Liver (tissue), 3 donors: Measurements from ENCODE around the gene BCHE.

Source experiments
- EGR1 ChIP-seq, 2 donors: IDR thresholded peaks; 2 replicates each; pipeline ENCODE4 v1.6.1; 2016 to 2018; ENCODE audit warnings: antibody characterized with exemption in 2 of 2, low read depth in 2 of 2
- FOXA1 ChIP-seq: IDR thresholded peaks from 2 replicates; pipeline ENCODE4 v1.6.1; 2016; ENCODE audit warnings: antibody characterized with exemption
- GABPA ChIP-seq, 2 donors: IDR thresholded peaks in 1 of 2; conservative IDR thresholded peaks in 1 of 2; 2 replicates each; pipeline ENCODE4 v1.6.1; 2016; ENCODE audit warnings: antibody characterized with exemption in 2 of 2, mild to moderate bottlenecking in 1 of 2, moderate library complexity in 1 of 2
- HNF4G ChIP-seq: IDR thresholded peaks from 2 replicates; pipeline ENCODE4 v1.6.1; 2016; ENCODE audit warnings: antibody characterized with exemption
- JUND ChIP-seq, 2 donors: IDR thresholded peaks; 2 replicates each; pipeline ENCODE4 v1.6.1; 2016; ENCODE audit warnings: antibody characterized with exemption in 2 of 2
- RAD21 ChIP-seq, 2 donors: IDR thresholded peaks; 2 replicates each; pipeline ENCODE4 v1.6.1; 2016; ENCODE audit warnings: antibody characterized with exemption in 2 of 2, mild to moderate bottlenecking in 2 of 2
- RXRA ChIP-seq, 2 donors: IDR thresholded peaks; 2 replicates each; pipeline ENCODE4 v1.6.1; 2017 to 2018; ENCODE audit warnings: antibody characterized with exemption in 2 of 2, mild to moderate bottlenecking in 1 of 2
- SP1 ChIP-seq: IDR thresholded peaks from 2 replicates; pipeline ENCODE4 v1.6.1; 2018; ENCODE audit warnings: antibody characterized with exemption, mild to moderate bottlenecking
- TAF1 ChIP-seq: conservative IDR thresholded peaks from 2 replicates; pipeline ENCODE4 v1.6.1; 2016; ENCODE audit warnings: antibody characterized with exemption, mild to moderate bottlenecking
- YY1 ChIP-seq: IDR thresholded peaks from 2 replicates; pipeline ENCODE4 v1.6.1; 2016; ENCODE audit warnings: antibody characterized with exemption, mild to moderate bottlenecking
- TF ChIP-seq, protein P1 (sequence below): fragments of 150-350 bp; IDR thresholded peaks from 2 replicates; pipeline ENCODE4 v1.5.1; 2017; ENCODE audit warnings: improper control_type of control experiment, low read depth, low read length; ENCODE audit not compliant: missing input control
- TF ChIP-seq, protein P2 (sequence below): IDR thresholded peaks from 2 replicates; pipeline ENCODE4 v1.6.1; 2016; ENCODE audit warnings: antibody characterized with exemption
- TF ChIP-seq, protein P3 (sequence below): IDR thresholded peaks from 2 replicates; pipeline ENCODE4 v1.6.1; 2016; ENCODE audit warnings: antibody characterized with exemption
- TF ChIP-seq, protein P4 (sequence below): IDR thresholded peaks from 2 replicates; pipeline ENCODE4 v1.6.1; 2016; ENCODE audit warnings: antibody characterized with exemption, mild to moderate bottlenecking
- donor health status: healthy.
- donor health status: healthy.

DNA sequence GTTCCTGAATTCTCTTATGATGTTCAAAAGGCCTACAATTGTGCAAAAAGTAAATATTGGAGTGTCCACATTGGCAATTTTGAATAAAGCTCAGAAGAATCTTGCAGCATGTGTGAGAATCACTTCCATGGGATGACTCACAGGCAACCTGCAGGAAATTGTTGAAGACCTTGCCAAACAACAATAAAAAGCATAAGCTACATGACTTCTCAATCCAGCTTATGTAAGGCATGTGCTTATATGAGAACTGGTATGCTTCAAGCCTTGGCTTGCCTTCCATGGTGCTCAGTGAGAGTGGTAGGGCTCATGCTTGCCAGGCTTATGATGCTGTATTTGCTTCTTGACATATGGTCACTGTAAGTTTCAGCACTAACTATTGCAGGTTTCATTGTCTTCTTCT is 18.4 kb upstream of the BCHE start:
- TF ChIP-seq, protein P1, sequence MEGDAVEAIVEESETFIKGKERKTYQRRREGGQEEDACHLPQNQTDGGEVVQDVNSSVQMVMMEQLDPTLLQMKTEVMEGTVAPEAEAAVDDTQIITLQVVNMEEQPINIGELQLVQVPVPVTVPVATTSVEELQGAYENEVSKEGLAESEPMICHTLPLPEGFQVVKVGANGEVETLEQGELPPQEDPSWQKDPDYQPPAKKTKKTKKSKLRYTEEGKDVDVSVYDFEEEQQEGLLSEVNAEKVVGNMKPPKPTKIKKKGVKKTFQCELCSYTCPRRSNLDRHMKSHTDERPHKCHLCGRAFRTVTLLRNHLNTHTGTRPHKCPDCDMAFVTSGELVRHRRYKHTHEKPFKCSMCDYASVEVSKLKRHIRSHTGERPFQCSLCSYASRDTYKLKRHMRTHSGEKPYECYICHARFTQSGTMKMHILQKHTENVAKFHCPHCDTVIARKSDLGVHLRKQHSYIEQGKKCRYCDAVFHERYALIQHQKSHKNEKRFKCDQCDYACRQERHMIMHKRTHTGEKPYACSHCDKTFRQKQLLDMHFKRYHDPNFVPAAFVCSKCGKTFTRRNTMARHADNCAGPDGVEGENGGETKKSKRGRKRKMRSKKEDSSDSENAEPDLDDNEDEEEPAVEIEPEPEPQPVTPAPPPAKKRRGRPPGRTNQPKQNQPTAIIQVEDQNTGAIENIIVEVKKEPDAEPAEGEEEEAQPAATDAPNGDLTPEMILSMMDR: no peak
- TF ChIP-seq, protein P2, sequence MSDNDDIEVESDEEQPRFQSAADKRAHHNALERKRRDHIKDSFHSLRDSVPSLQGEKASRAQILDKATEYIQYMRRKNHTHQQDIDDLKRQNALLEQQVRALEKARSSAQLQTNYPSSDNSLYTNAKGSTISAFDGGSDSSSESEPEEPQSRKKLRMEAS: no peak
- TF ChIP-seq, protein P3, sequence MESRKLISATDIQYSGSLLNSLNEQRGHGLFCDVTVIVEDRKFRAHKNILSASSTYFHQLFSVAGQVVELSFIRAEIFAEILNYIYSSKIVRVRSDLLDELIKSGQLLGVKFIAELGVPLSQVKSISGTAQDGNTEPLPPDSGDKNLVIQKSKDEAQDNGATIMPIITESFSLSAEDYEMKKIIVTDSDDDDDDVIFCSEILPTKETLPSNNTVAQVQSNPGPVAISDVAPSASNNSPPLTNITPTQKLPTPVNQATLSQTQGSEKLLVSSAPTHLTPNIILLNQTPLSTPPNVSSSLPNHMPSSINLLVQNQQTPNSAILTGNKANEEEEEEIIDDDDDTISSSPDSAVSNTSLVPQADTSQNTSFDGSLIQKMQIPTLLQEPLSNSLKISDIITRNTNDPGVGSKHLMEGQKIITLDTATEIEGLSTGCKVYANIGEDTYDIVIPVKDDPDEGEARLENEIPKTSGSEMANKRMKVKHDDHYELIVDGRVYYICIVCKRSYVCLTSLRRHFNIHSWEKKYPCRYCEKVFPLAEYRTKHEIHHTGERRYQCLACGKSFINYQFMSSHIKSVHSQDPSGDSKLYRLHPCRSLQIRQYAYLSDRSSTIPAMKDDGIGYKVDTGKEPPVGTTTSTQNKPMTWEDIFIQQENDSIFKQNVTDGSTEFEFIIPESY: no peak
- TF ChIP-seq JUND (IDR thresholded peaks at IDR 0.05): no peak
- TF ChIP-seq HNF4G: no peak
- no peak for TF ChIP-seq YY1
- TF ChIP-seq RAD21 (IDR thresholded peaks at IDR 0.05): no peak
- TF ChIP-seq SP1: no peak
- TF ChIP-seq GABPA (IDR thresholded peaks at IDR 0.05 in 1 of 2, conservative IDR thresholded peaks at IDR 0.05 in 1 of 2): no peak
- TF ChIP-seq TAF1: no peak
- no peak for TF ChIP-seq RXRA (IDR thresholded peaks at IDR 0.05)
- TF ChIP-seq, protein P4, sequence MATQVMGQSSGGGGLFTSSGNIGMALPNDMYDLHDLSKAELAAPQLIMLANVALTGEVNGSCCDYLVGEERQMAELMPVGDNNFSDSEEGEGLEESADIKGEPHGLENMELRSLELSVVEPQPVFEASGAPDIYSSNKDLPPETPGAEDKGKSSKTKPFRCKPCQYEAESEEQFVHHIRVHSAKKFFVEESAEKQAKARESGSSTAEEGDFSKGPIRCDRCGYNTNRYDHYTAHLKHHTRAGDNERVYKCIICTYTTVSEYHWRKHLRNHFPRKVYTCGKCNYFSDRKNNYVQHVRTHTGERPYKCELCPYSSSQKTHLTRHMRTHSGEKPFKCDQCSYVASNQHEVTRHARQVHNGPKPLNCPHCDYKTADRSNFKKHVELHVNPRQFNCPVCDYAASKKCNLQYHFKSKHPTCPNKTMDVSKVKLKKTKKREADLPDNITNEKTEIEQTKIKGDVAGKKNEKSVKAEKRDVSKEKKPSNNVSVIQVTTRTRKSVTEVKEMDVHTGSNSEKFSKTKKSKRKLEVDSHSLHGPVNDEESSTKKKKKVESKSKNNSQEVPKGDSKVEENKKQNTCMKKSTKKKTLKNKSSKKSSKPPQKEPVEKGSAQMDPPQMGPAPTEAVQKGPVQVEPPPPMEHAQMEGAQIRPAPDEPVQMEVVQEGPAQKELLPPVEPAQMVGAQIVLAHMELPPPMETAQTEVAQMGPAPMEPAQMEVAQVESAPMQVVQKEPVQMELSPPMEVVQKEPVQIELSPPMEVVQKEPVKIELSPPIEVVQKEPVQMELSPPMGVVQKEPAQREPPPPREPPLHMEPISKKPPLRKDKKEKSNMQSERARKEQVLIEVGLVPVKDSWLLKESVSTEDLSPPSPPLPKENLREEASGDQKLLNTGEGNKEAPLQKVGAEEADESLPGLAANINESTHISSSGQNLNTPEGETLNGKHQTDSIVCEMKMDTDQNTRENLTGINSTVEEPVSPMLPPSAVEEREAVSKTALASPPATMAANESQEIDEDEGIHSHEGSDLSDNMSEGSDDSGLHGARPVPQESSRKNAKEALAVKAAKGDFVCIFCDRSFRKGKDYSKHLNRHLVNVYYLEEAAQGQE: no peak
- TF ChIP-seq EGR1 (IDR thresholded peaks at IDR 0.05; ENCODE audit: low read depth in 2 of 2): no peak
- TF ChIP-seq FOXA1: no peak
